HG03045 (cell line): Measurements from ENCODE around the gene FLG.
"Not testable (repeated sequence)": the region's sequence is repeated elsewhere in the genome, so short reads cannot be mapped to it uniquely, and the experiment has no call there.

Experiments
- ATAC-seq: cut with Tn5 transposase; IDR thresholded peaks from one replicate; pipeline ENCODE4 v1.9.1; 2021; ENCODE audit warnings: mild to moderate bottlenecking, moderate library complexity; ENCODE audit not compliant: unreplicated experiment

FLG gene

DNA sequence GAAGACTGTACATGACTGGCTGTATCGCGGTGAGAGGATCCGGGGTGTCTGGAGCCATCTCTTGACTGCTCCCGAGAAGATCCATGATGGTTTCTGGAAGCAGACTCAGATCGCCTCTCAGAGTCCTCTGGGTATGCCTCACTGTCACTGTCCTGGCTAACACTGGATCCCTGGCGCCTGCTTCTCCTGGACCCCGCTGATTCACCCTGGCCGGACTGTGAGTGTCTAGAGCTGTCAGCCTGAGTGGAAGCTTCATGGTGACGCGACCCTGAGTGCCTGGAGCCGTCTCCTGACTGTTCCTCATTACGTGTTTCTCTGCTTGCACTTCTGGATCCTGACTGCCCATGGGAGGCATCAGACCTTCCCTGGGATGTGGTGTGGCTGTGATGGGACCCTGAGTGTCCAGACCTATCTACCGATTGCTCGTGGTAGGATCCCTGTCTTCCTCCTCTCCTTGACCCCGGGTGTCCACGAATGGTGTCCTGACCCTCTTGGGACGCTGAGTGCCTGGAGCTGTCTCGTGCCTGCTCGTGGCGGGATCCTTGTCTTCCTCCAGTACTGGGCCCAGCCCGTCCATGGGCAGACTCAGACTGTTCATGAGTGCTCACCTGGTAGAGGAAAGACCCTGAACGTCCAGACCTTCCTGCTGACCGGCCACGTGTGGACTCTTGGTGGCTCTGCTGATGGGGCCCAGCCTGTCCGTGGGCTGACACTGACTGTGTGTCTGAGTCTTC lies 21.7 kb downstream of the FLG start:
- not testable (repeated sequence) for ATAC-seq

- not testable (repeated sequence) for ATAC-seq
These were observed 68.6 kb downstream of the FLG start for GRCh38 chr1:152256394-152256793.
